PC-3 (cell line): Measurements from ENCODE around the gene PRKCE. TPM values are rescaled to one million over a fixed set of nuclear protein-coding genes. Genes with fewer than 3 reads are reported as not detected.
A peak's percentile ranks its signal among the peaks of the same experiment; 100 is the strongest.

ENCODE experiments used
- ATAC-seq: fragments of 200-7000 bp; cut with Tn5 transposase; 2 replicates; pipeline ENCODE4 v1.9.1; 2020; ENCODE audit warnings: mild to moderate bottlenecking, moderate library complexity
- BruUV-seq: library from RNA; stranded (reverse); fragments of 400-500 nt; replicated peaks from 2 replicates; lab custom pipeline; 2021; lab: Mats Ljungman, UMichigan
- CTCF ChIA-PET: fragments of 300-600 bp; sonication (Branson Sonifier 250); formaldehyde crosslinking; loops from one replicate; lab custom pipeline; 2022; ENCODE audit warnings: antibody characterized with exemption; lab: Charles Lee
- POLR2A ChIA-PET: fragments of 300-600 bp; sonication (Branson Sonifier 250); formaldehyde crosslinking; loops from one replicate; lab custom pipeline; 2022; ENCODE audit warnings: antibody characterized with exemption; ENCODE audit not compliant: unreplicated experiment; lab: Charles Lee
- DNase-seq: peaks from one replicate; pipeline ENCODE4 v3.0.0-alpha.2; 2015
- H2AFZ ChIP-seq: fragments of 300-600 bp; sonication (generic); 2 replicates; pipeline ENCODE4 v1.6.0; 2016; ENCODE audit warnings: antibody characterized with exemption, low read length
- H3F3A ChIP-seq: fragments of 300-600 bp; sonication (generic); one replicate; pipeline ENCODE4 v1.6.0; 2017; ENCODE audit warnings: antibody characterized with exemption, low read length, control low read depth, mild to moderate bottlenecking; ENCODE audit not compliant: unreplicated experiment
- H3K27ac ChIP-seq: fragments of 300-600 bp; sonication (generic); 2 replicates; pipeline ENCODE4 v1.5.1; 2016; ENCODE audit warnings: mild to moderate bottlenecking, low read length
- H3K27me3 ChIP-seq: fragments of 300-600 bp; sonication (generic); 2 replicates; pipeline ENCODE4 v1.6.1; 2016; ENCODE audit warnings: low read length, mixed read lengths
- H3K36me3 ChIP-seq: fragments of 300-600 bp; sonication (generic); 2 replicates; pipeline ENCODE4 v1.6.1; 2016; ENCODE audit warnings: low read depth, mixed run types, low read length, mixed read lengths
- H3K4me1 ChIP-seq: fragments of 300-600 bp; sonication (generic); 2 replicates; pipeline ENCODE4 v1.5.1; 2016; ENCODE audit warnings: low read length; ENCODE audit not compliant: insufficient read depth
- H3K4me2 ChIP-seq: fragments of 300-600 bp; sonication (generic); 2 replicates; pipeline ENCODE4 v1.6.0; 2016; ENCODE audit warnings: low read length
- H3K4me3 ChIP-seq: fragments of 300-600 bp; sonication (generic); 2 replicates; pipeline ENCODE4 v1.5.1; 2016; ENCODE audit warnings: mild to moderate bottlenecking, low read length, mixed read lengths
- H3K79me2 ChIP-seq: fragments of 300-600 bp; sonication (generic); 2 replicates; pipeline ENCODE4 v1.6.1; 2017; ENCODE audit warnings: low read length, mixed read lengths
- H3K9ac ChIP-seq: fragments of 300-600 bp; sonication (generic); 2 replicates; pipeline ENCODE4 v1.6.0; 2016; ENCODE audit warnings: mild to moderate bottlenecking, low read length
- H3K9me2 ChIP-seq: fragments of 300-600 bp; sonication (generic); replicated peaks from 2 replicates; pipeline ENCODE4 v1.6.1; 2016; ENCODE audit warnings: mixed run types, low read length, mixed read lengths
- H3K9me3 ChIP-seq: fragments of 300-600 bp; sonication (generic); 2 replicates; pipeline ENCODE4 v1.6.1; 2016; ENCODE audit warnings: low read length, mixed read lengths
- H4K20me1 ChIP-seq: fragments of 300-600 bp; sonication (generic); 2 replicates; pipeline ENCODE4 v1.6.1; 2016; ENCODE audit warnings: low read length, mixed read lengths
- EZH2 ChIP-seq: fragments of 300-600 bp; sonication (generic); IDR thresholded peaks from one replicate; pipeline ENCODE4 v1.6.1; 2017; ENCODE audit warnings: antibody characterized with exemption, mild to moderate bottlenecking, low read length; ENCODE audit not compliant: unreplicated experiment
- EZH2phosphoT487 ChIP-seq: fragments of 300-600 bp; sonication (generic); IDR thresholded peaks from 2 replicates; pipeline ENCODE4 v1.6.1; 2018; ENCODE audit warnings: mild to moderate bottlenecking, antibody characterized with exemption, low read length, borderline replicate concordance
- intact Hi-C: fragments of 100-400 bp; cut with micrococcal nuclease; formaldehyde crosslinking; loops from 2 replicates; pipeline ENCODE4 v1.9.0; 2023
- total RNA-seq: library from RNA; depleted of rRNA; stranded (reverse); fragments of >200 nt; gene quantifications from 2 replicates; pipeline ENCODE4 v1.2.3, GENCODE V29; 2014
- TF ChIP-seq, protein P1 (sequence below): fragments of 300-600 bp; sonication (generic); conservative IDR thresholded peaks from 2 replicates; pipeline ENCODE4 v1.5.1; 2017; ENCODE audit warnings: antibody characterized with exemption, low read depth, mild to moderate bottlenecking, low read length

PRKCE gene
- total RNA-seq, 1 experiment from 2014 or later: 7.0 TPM

GRCh38 chr2:45726188-45726587, 74.7 kb downstream of the PRKCE start:
- intact Hi-C loops: no loop called here
- no peaks in the 10 kb centered on the region for H3K27me3 ChIP-seq
- DNase-seq (no peak), ATAC-seq (no peak)
- CTCF ChIA-PET: no interaction called here
- no peaks in the 10 kb centered on the region for H3K36me3 ChIP-seq
- no peak overlapping the region for H3K4me2 ChIP-seq
- TF ChIP-seq, protein P1, sequence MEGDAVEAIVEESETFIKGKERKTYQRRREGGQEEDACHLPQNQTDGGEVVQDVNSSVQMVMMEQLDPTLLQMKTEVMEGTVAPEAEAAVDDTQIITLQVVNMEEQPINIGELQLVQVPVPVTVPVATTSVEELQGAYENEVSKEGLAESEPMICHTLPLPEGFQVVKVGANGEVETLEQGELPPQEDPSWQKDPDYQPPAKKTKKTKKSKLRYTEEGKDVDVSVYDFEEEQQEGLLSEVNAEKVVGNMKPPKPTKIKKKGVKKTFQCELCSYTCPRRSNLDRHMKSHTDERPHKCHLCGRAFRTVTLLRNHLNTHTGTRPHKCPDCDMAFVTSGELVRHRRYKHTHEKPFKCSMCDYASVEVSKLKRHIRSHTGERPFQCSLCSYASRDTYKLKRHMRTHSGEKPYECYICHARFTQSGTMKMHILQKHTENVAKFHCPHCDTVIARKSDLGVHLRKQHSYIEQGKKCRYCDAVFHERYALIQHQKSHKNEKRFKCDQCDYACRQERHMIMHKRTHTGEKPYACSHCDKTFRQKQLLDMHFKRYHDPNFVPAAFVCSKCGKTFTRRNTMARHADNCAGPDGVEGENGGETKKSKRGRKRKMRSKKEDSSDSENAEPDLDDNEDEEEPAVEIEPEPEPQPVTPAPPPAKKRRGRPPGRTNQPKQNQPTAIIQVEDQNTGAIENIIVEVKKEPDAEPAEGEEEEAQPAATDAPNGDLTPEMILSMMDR: no peak
- TF ChIP-seq EZH2 (no peak), EZH2phosphoT487 (no peak)
- POLR2A ChIA-PET: no interaction called here
- H3K9me2 ChIP-seq: no peaks in the 10 kb centered on the region
- H3K4me1 ChIP-seq: no peaks in the 10 kb centered on the region
- H3K9ac ChIP-seq: no peak overlapping the region
- no TSS peak for BruUV-seq
- H4K20me1 ChIP-seq: no peaks in the 10 kb centered on the region
- H3K79me2 ChIP-seq: no peaks in the 10 kb centered on the region
- H2AFZ ChIP-seq: no peak overlapping the region
- no peaks in the 10 kb centered on the region for H3F3A ChIP-seq
- H3K27ac ChIP-seq: no peak overlapping the region
- no peaks in the 10 kb centered on the region for H3K9me3 ChIP-seq
- no peak overlapping the region for H3K4me3 ChIP-seq

GRCh38 chr2:45728458-45728942, 77.0 kb downstream of the PRKCE start:
- Histone ChIP-seq H3K4me3 (no peak overlapping the region), H3K4me2 (no peak overlapping the region), H3K27ac (no peak overlapping the region), H3K9me2 (no peaks in the 10 kb centered on the region), H4K20me1 (no peaks in the 10 kb centered on the region), H3K36me3 (no peaks in the 10 kb centered on the region), H3K9ac (no peak overlapping the region), H2AFZ (no peak overlapping the region), H3K9me3 (no peaks in the 10 kb centered on the region), H3K27me3 (no peaks in the 10 kb centered on the region), H3K4me1 (no peaks in the 10 kb centered on the region), H3K79me2 (no peaks in the 10 kb centered on the region), H3F3A (no peaks in the 10 kb centered on the region)
- ChIA-PET POLR2A (no interaction called here), CTCF (no interaction called here)
- DNase-seq (no peak), ATAC-seq (no peak)
- intact Hi-C loops: no loop called here
- no TSS peak for BruUV-seq
- TF ChIP-seq EZH2phosphoT487 (no peak), EZH2 (no peak)
- TF ChIP-seq, protein P1: no peak

GRCh38 chr2:45729753-45730512, 78.5 kb downstream of the PRKCE start:
- CTCF ChIA-PET: interaction anchor here (0.6 to 0.8 kb wide), 2 partner anchors 49 to 97 kb away, joined by 3 read pairs; no protein-coding TSS in a partner anchor

More at GRCh38 chr2:45729753-45730512, 78.5 kb downstream of the PRKCE start:
- H4K20me1 ChIP-seq: no peaks in the 10 kb centered on the region
- H2AFZ ChIP-seq: no peak overlapping the region
- H3K36me3 ChIP-seq: no peaks in the 10 kb centered on the region
- ATAC-seq (peak; percentile 72), DNase-seq (peak; percentile 60)
- H3K9me2 ChIP-seq: no peaks in the 10 kb centered on the region
- H3K79me2 ChIP-seq: no peaks in the 10 kb centered on the region
- H3K9me3 ChIP-seq: no peaks in the 10 kb centered on the region
- H3K27me3 ChIP-seq: no peaks in the 10 kb centered on the region
- H3K4me3 ChIP-seq: no peak overlapping the region
- TF ChIP-seq EZH2: no peak
- TF ChIP-seq, protein P1: peak; percentile 70
- TF ChIP-seq EZH2phosphoT487: no peak
- no TSS peak for BruUV-seq
- no peaks in the 10 kb centered on the region for H3F3A ChIP-seq
- H3K27ac ChIP-seq: no peak overlapping the region
- intact Hi-C loops: no loop called here
- H3K4me2 ChIP-seq: no peak overlapping the region
- POLR2A ChIA-PET: no interaction called here
- H3K9ac ChIP-seq: no peak overlapping the region
- H3K4me1 ChIP-seq: no peaks in the 10 kb centered on the region
